K562 (cell line): ENCODE data around the gene ST6GAL1. TPM values are rescaled to one million over a fixed set of nuclear protein-coding genes. Genes with fewer than 3 reads are reported as not detected.

Source experiments
- CEBPB ChIP-seq: fragments of 450-650 bp; IDR thresholded peaks from 2 replicates; pipeline ENCODE4 v1.6.1; 2016; ENCODE audit warnings: missing genetic modification characterization, missing compliant biosample characterization
- KLF13 ChIP-seq: fragments of 450-650 bp; IDR thresholded peaks from 2 replicates; pipeline ENCODE4 v1.6.1; 2016; ENCODE audit warnings: missing genetic modification characterization, low read depth, mild to moderate bottlenecking, missing compliant biosample characterization, moderate library complexity, borderline replicate concordance
- MAZ ChIP-seq, 2 experiments: fragments of 450-650 bp in 1 of 2; sonication (generic) in 1 of 2; formaldehyde crosslinking; IDR thresholded peaks in 1 of 2; conservative IDR thresholded peaks in 1 of 2; 2 replicates each; pipeline versions ENCODE4 v1.4.0 to v1.5.0; 2020; ENCODE audit warnings: mild to moderate bottlenecking in 1 of 2, missing genetic modification reagents in 1 of 2
- MGA ChIP-seq: fragments of 450-650 bp; IDR thresholded peaks from 2 replicates; pipeline ENCODE4 v1.6.1; 2016; ENCODE audit warnings: mild to moderate bottlenecking, moderate library complexity
- RHOXF2B ChIP-seq: fragments of 250-450 bp; sonication (Bioruptor Pico); conservative IDR thresholded peaks from 2 replicates; pipeline ENCODE4 v1.5.1; 2021
- SMAD3 ChIP-seq: fragments of 450-650 bp; formaldehyde crosslinking; conservative IDR thresholded peaks from 2 replicates; pipeline ENCODE4 v1.4.0; 2020; ENCODE audit warnings: mild to moderate bottlenecking
- TAF7 ChIP-seq: fragments of 450-650 bp; IDR thresholded peaks from 2 replicates; pipeline ENCODE4 v1.6.1; 2016; ENCODE audit warnings: missing genetic modification characterization, missing compliant biosample characterization
- TCF15 ChIP-seq: fragments of 250-450 bp; sonication (Bioruptor Pico); IDR thresholded peaks from 2 replicates; pipeline ENCODE4 v1.8.0; 2022; ENCODE audit warnings: moderate library complexity, mild to moderate bottlenecking, inconsistent platforms
- TCFL5 ChIP-seq: fragments of 250-450 bp; sonication (Bioruptor Pico); conservative IDR thresholded peaks from 2 replicates; pipeline ENCODE4 v1.6.1; 2021; ENCODE audit warnings: mild to moderate bottlenecking, moderate library complexity, matching md5 sums
- ZNF311 ChIP-seq: fragments of 250-450 bp; sonication (Bioruptor Pico); IDR thresholded peaks from 2 replicates; pipeline ENCODE4 v1.4.0; 2020; ENCODE audit warnings: mild to moderate bottlenecking, moderate library complexity
- ZNF592 ChIP-seq: fragments of 450-650 bp; IDR thresholded peaks from 2 replicates; pipeline ENCODE4 v1.6.1; 2017; ENCODE audit warnings: antibody characterized with exemption, mild to moderate bottlenecking
- ZNF76 ChIP-seq: fragments of 250-450 bp; sonication (Bioruptor Pico); IDR thresholded peaks from 2 replicates; pipeline ENCODE4 v1.4.0; 2020; ENCODE audit warnings: mild to moderate bottlenecking, moderate library complexity, borderline replicate concordance
- polyA plus RNA-seq, 8 experiments: library from polyadenylated mRNA; depleted of rRNA in 4 of 8; stranded (reverse) in 5 of 8; unstranded in 3 of 8; fragments of >200 nt; fragmentation: Nextera tagmentation in 2 of 8; fragmentation: Illumina TruSeq in 1 of 8; extraction: Ambion mirVana in 2 of 8; extraction: Trizol in 1 of 8; gene quantifications; 2 replicates each; pipeline versions ENCODE4 v1.2.1 to v1.2.3, GENCODE V29; 2011 to 2014; ENCODE audit warnings: inconsistent platforms in 1 of 8, missing spikeins in 1 of 8
- total RNA-seq, 7 experiments: library from RNA; depleted of rRNA in 6 of 7; stranded (reverse); fragments of >200 nt in 6 of 7; fragmentation: Illumina TruSeq in 2 of 7; extraction: Trizol in 2 of 7; gene quantifications; 2 replicates each; pipeline versions ENCODE4 v1.2.1 to v1.2.3, GENCODE V29; 2011 to 2021; ENCODE audit warnings: low replicate concordance in 1 of 7

ST6GAL1 gene
- total and polyA plus RNA-seq, 9 of the 15 experiments (the other 6 are each of a cell fraction or from before 2014, with no cell fraction given), result 31.9 to 145 (median 71.0) TPM

GRCh38 chr3:186887507-186887938 lies 42.8 kb upstream of the ST6GAL1 start (continued):
- TF ChIP-seq MGA, result peak; percentile 71
- TF ChIP-seq SMAD3 (CRISPR knock-in tag), result peak; percentile 69; the same call in 1 of the 2 replicates
- TF ChIP-seq ZNF592, result peak; percentile 100
- peak; percentile 92 for TF ChIP-seq ZNF76 (CRISPR knock-in tag)
- TF ChIP-seq MAZ (CRISPR knock-in tag; conservative IDR thresholded peaks at IDR 0.05 in 1 of 2, IDR thresholded peaks at IDR 0.05 in 1 of 2), result peak in 1 of 2 experiments; percentile 83; a peak in 2 of 4 replicates
- TF ChIP-seq RHOXF2B (CRISPR knock-in tag), result peak; percentile 81; the same call in 1 of the 2 replicates
- TF ChIP-seq CEBPB (tag), result peak; percentile 6; the same call in 1 of the 2 replicates
- 0 out of 2 replicates have a peak, but pooled peaks have one; percentile 51 for TF ChIP-seq TCFL5
- peak; percentile 61; the same call in 1 of the 2 replicates for TF ChIP-seq TCF15
- TF ChIP-seq KLF13 (tag), result peak; percentile 63; the same call in 1 of the 2 replicates
- peak; percentile 98 for TF ChIP-seq ZNF311
- TF ChIP-seq TAF7, result peak; percentile 63
